ENCODE measurements around the gene BCKDHB.

GRCh38 chr6:80340280-80340679, 233.8 kb downstream of the BCKDHB start:
- no peak for TF ChIP-seq CREB1 (IDR thresholded peaks at IDR 0.05; ENCODE audit: low read depth)
- TF ChIP-seq ZBTB7A (IDR thresholded peaks at IDR 0.05; ENCODE audit: low read depth) = no peak
- no peak for TF ChIP-seq REST (IDR thresholded peaks at IDR 0.05; ENCODE audit: low read depth)
- TF ChIP-seq MAX (IDR thresholded peaks at IDR 0.05) = no peak
- no peak for TF ChIP-seq EP300 (IDR thresholded peaks at IDR 0.05; ENCODE audit: borderline replicate concordance)

All from Ishikawa (cell line).